AG04450 (cell line): ENCODE data around the gene ARHGAP23. TPM values are rescaled to one million over a fixed set of nuclear protein-coding genes. Genes with fewer than 3 reads are reported as not detected.
A peak's percentile ranks its signal among the peaks of the same experiment; 100 is the strongest.

ENCODE experiments used
- CTCF ChIA-PET: fragments of 300-600, 350-600 bp; formaldehyde crosslinking; extraction: SDS; loops from one replicate; lab custom pipeline; 2022; ENCODE audit warnings: antibody characterized with exemption, inconsistent platforms; lab: Charles Lee
- POLR2A ChIA-PET: fragments of 350-600 bp; formaldehyde crosslinking; extraction: SDS; loops from one replicate; lab custom pipeline; 2021; ENCODE audit warnings: antibody characterized with exemption, inconsistent platforms; lab: Yijun Ruan, JAX
- DNase-seq: peaks from one replicate; pipeline ENCODE4 v3.0.0-alpha.2; 2011; ENCODE audit warnings: low read depth, low spot score
- H3K27ac ChIP-seq: one replicate; pipeline ENCODE4 v1.5.1; 2012; ENCODE audit warnings: low read depth, low read length, control low read depth
- H3K27me3 ChIP-seq: one replicate; pipeline ENCODE4 v1.6.0; 2012; ENCODE audit warnings: low read length; ENCODE audit not compliant: control insufficient read depth, insufficient read depth
- H3K4me3 ChIP-seq: 2 replicates; pipeline ENCODE4 v1.5.1; 2011; ENCODE audit warnings: mild to moderate bottlenecking, low read depth, low read length, control low read depth
- H3K9me3 ChIP-seq: 2 replicates; pipeline ENCODE4 v1.5.1; 2012; ENCODE audit warnings: low read length; ENCODE audit not compliant: control insufficient read depth, insufficient read depth
- polyA plus RNA-seq: library from polyadenylated mRNA; depleted of rRNA; stranded (reverse); fragments of >200 nt; gene quantifications from 2 replicates; pipeline ENCODE4 v1.2.3, GENCODE V29; 2011
- TF ChIP-seq, protein P1 (sequence below): IDR thresholded peaks from 2 replicates; pipeline ENCODE4 v1.5.1; 2011; ENCODE audit warnings: low read depth, low read length, control low read depth, inconsistent platforms

ARHGAP23 gene
- polyA plus RNA-seq, 1 experiment: 14.1 TPM

- CTCF ChIA-PET: interaction anchor here (0.6 to 2.3 kb wide), 12 partner anchors 9 to 69 kb away, joined by 3 to 8 read pairs (median 4); no protein-coding TSS in a partner anchor
Observed at GRCh38 chr17:38443356-38444031, 15.2 kb downstream of the ARHGAP23 start.

GRCh38 chr17:38444151-38444550 lies 15.9 kb downstream of the ARHGAP23 start:
- no peak overlapping the region for H3K4me3 ChIP-seq
- no peak for DNase-seq
- no peak overlapping the region for H3K27ac ChIP-seq
- TF ChIP-seq, protein P1, sequence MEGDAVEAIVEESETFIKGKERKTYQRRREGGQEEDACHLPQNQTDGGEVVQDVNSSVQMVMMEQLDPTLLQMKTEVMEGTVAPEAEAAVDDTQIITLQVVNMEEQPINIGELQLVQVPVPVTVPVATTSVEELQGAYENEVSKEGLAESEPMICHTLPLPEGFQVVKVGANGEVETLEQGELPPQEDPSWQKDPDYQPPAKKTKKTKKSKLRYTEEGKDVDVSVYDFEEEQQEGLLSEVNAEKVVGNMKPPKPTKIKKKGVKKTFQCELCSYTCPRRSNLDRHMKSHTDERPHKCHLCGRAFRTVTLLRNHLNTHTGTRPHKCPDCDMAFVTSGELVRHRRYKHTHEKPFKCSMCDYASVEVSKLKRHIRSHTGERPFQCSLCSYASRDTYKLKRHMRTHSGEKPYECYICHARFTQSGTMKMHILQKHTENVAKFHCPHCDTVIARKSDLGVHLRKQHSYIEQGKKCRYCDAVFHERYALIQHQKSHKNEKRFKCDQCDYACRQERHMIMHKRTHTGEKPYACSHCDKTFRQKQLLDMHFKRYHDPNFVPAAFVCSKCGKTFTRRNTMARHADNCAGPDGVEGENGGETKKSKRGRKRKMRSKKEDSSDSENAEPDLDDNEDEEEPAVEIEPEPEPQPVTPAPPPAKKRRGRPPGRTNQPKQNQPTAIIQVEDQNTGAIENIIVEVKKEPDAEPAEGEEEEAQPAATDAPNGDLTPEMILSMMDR: peak; percentile 95
- ChIA-PET CTCF (interaction anchor here (0.5 to 2.3 kb wide), 10 partner anchors 12 to 69 kb away, joined by 3 to 8 read pairs (median 4); no protein-coding TSS in a partner anchor), POLR2A (no interaction called here)
- H3K27me3 ChIP-seq: no peaks in the 10 kb centered on the region
- no peaks in the 10 kb centered on the region for H3K9me3 ChIP-seq

More at GRCh38 chr17:38443356-38444031, 15.2 kb downstream of the ARHGAP23 start:
- H3K27ac ChIP-seq: no peak overlapping the region
- H3K27me3 ChIP-seq: no peaks in the 10 kb centered on the region
- DNase-seq: no peak
- no peak overlapping the region for H3K4me3 ChIP-seq
- POLR2A ChIA-PET: interaction anchor here (1.0 kb wide), 1 partner anchor 21 kb away, joined by 3 read pairs; no protein-coding TSS in a partner anchor
- no peaks in the 10 kb centered on the region for H3K9me3 ChIP-seq
- TF ChIP-seq, protein P1: no peak

- TF ChIP-seq, protein P1: no peak
- ChIA-PET CTCF (interaction anchor here (1.2 kb wide), 1 partner anchor 9 kb away, joined by 5 read pairs; no protein-coding TSS in a partner anchor), POLR2A (interaction anchor here (0.6 to 1.2 kb wide), 2 partner anchors 17 to 62 kb away, joined by 3 to 5 read pairs; no protein-coding TSS in a partner anchor)
- peak overlapping the region; percentile 52 for H3K27ac ChIP-seq
- DNase-seq: no peak
- no peaks in the 10 kb centered on the region for H3K27me3 ChIP-seq
- H3K9me3 ChIP-seq: no peaks in the 10 kb centered on the region
- no peak overlapping the region for H3K4me3 ChIP-seq
Observed at GRCh38 chr17:38447502-38448085, 19.3 kb downstream of the ARHGAP23 start.

DNA sequence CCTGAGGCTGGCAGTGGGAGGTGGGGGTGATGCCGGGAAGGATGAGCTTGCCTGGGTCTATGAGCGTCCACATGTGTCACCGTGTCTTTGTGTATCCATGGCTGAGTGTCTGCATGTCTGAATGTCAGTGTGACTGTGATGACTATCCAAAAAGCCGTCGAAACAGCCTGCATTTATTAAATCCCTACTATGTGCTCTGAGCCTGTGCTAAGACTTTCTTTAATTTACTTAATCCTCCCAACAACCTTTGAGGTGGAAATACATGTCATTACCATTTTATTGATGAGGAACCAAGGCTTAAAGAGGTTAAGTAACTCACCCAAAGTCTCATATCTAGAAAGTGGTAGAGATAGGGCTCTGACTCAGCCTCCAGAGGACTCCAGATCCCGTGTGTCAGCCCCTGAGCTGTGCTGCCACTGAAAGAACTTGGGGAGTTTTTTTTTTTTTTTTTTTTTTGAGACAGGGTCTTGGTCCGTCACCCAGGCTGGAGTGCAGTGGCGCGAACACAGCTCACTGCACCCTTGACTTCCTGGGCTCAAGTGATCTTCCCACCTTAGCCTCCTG lies 20.0 kb downstream of the ARHGAP23 start:
- ChIA-PET CTCF (interaction anchor here (0.7 kb wide), 2 partner anchors 10 to 17 kb away, joined by 3 to 6 read pairs; no protein-coding TSS in a partner anchor), POLR2A (no interaction called here)
- Histone ChIP-seq H3K27ac (peak overlapping the region; percentile 52), H3K27me3 (no peaks in the 10 kb centered on the region), H3K9me3 (no peaks in the 10 kb centered on the region), H3K4me3 (no peak overlapping the region)
- no peak for DNase-seq
- TF ChIP-seq, protein P1: no peak
